Keratinocyte (primary cell): ENCODE measurements around the gene PHF14. TPM values are rescaled to one million over a fixed set of nuclear protein-coding genes. Genes with fewer than 3 reads are reported as not detected.
A peak's percentile ranks its signal among the peaks of the same experiment; 100 is the strongest.

Experiments used
- DNase-seq: peaks from one replicate; pipeline ENCODE4 v3.0.0-alpha.2; 2011; ENCODE audit warnings: low read depth, missing footprints, low spot score
- FAIRE-seq: peaks from 2 replicates; lab custom pipeline; 2011; peaks lifted over from hg19 to GRCh38; lab: Jason Lieb, UNC
- H2AFZ ChIP-seq: 2 replicates; pipeline ENCODE4 v1.6.0; 2012; ENCODE audit warnings: low read length, control low read depth, inconsistent platforms; ENCODE audit not compliant: control insufficient read depth
- H3K27ac ChIP-seq: 2 replicates; pipeline ENCODE4 v1.5.1; 2011; ENCODE audit warnings: low read length; ENCODE audit not compliant: control insufficient read depth, insufficient read depth
- H3K27me3 ChIP-seq: 3 replicates; pipeline ENCODE4 v1.6.0; 2011; ENCODE audit warnings: low read length; ENCODE audit not compliant: control insufficient read depth, insufficient read depth; ENCODE audit errors: extremely low read depth
- H3K36me3 ChIP-seq, 2 experiments: 2 replicates in 1 of 2; 3 replicates in 1 of 2; pipeline ENCODE4 v1.5.1; 2011; ENCODE audit warnings: low read length in 2 of 2, mild to moderate bottlenecking in 1 of 2; ENCODE audit not compliant: control insufficient read depth in 2 of 2, insufficient read depth in 2 of 2; ENCODE audit errors: extremely low read depth in 1 of 2
- H3K4me1 ChIP-seq: 3 replicates; pipeline ENCODE4 v1.5.1; 2011; ENCODE audit warnings: low read length; ENCODE audit not compliant: control insufficient read depth, insufficient read depth; ENCODE audit errors: extremely low read depth
- H3K4me2 ChIP-seq: 3 replicates; pipeline ENCODE4 v1.6.0; 2011; ENCODE audit warnings: low read depth, low read length; ENCODE audit not compliant: control insufficient read depth, insufficient read depth; ENCODE audit errors: extremely low read depth
- H3K4me3 ChIP-seq, 3 experiments: fragments of 200-600 bp in 1 of 3; sonication (generic) in 1 of 3; 2 replicates in 2 of 3; 3 replicates in 1 of 3; pipeline ENCODE4 v1.5.1; 2011 to 2016; ENCODE audit warnings: low read length in 3 of 3, mild to moderate bottlenecking in 3 of 3, control low read depth in 2 of 3, inconsistent platforms in 1 of 3, low read depth in 1 of 3, mixed read lengths in 1 of 3, mixed run types in 1 of 3, moderate library complexity in 1 of 3; ENCODE audit not compliant: control insufficient read depth in 2 of 3, insufficient read depth in 2 of 3; ENCODE audit errors: extremely low read depth in 1 of 3
- H3K79me2 ChIP-seq: 2 replicates; pipeline ENCODE4 v1.6.0; 2012; ENCODE audit warnings: low read length; ENCODE audit not compliant: control insufficient read depth, insufficient read depth
- H3K9ac ChIP-seq: 3 replicates; pipeline ENCODE4 v1.6.0; 2011; ENCODE audit warnings: low read length; ENCODE audit not compliant: control insufficient read depth, insufficient read depth; ENCODE audit errors: extremely low read depth
- H3K9me1 ChIP-seq: 3 replicates; pipeline ENCODE4 v1.6.0; 2011; ENCODE audit warnings: low read length; ENCODE audit not compliant: control insufficient read depth, insufficient read depth; ENCODE audit errors: extremely low read depth
- H3K9me3 ChIP-seq: 2 replicates; pipeline ENCODE4 v1.5.1; 2012; ENCODE audit warnings: low read depth, low read length; ENCODE audit not compliant: control insufficient read depth
- H4K20me1 ChIP-seq: 3 replicates; pipeline ENCODE4 v1.6.0; 2011; ENCODE audit warnings: low read length; ENCODE audit not compliant: control insufficient read depth, insufficient read depth; ENCODE audit errors: extremely low read depth
- CTCF ChIP-seq, 3 experiments: IDR thresholded peaks in 1 of 3; conservative IDR thresholded peaks in 1 of 3; optimal IDR thresholded peaks in 1 of 3; 2 replicates in 2 of 3; 3 replicates in 1 of 3; pipeline versions ENCODE3 to v1.5.1; 2011; ENCODE audit warnings: low read length in 3 of 3, mild to moderate bottlenecking in 3 of 3, moderate library complexity in 2 of 3, control low read depth in 1 of 3, inconsistent platforms in 1 of 3; ENCODE audit not compliant: insufficient read depth in 2 of 3; ENCODE audit errors: extremely low read depth in 1 of 3
- EZH2 ChIP-seq: IDR thresholded peaks from one replicate; pipeline ENCODE4 v1.6.1; 2012; ENCODE audit warnings: inconsistent platforms, mild to moderate bottlenecking, low read length, moderate library complexity
- dilution Hi-C: fragments of 300-500 bp; cut with MboI; formaldehyde crosslinking; loops from one replicate; pipeline ENCODE4 v1.7.0; 2020; ENCODE audit warnings: low sequenced_read_pairs; ENCODE audit not compliant: extremely low pct_ligation_motif_present
- polyA plus RNA-seq, 5 experiments: library from polyadenylated mRNA; depleted of rRNA in 3 of 5; stranded (reverse) in 3 of 5; stranded (forward) in 1 of 5; unstranded in 1 of 5; fragments of >200 nt; gene quantifications; 1 replicate in 1 of 5; 2 replicates in 3 of 5; 3 replicates in 1 of 5; pipeline versions ENCODE4 v1.2.1 to v1.2.3, GENCODE V29; 2011 to 2012; ENCODE audit warnings: missing spikeins in 2 of 5, low read depth in 1 of 5, low replicate concordance in 1 of 5

Gene PHF14
- polyA plus RNA-seq, 1 donor (not counting 4 experiments of a cell fraction or from before 2014, with no cell fraction given): 16.9 TPM

- Histone ChIP-seq H3K79me2 (no peaks in the 10 kb centered on the region), H3K9me1 (no peaks in the 10 kb centered on the region), H3K4me3 (no peak overlapping the region), H4K20me1 (no peaks in the 10 kb centered on the region), H2AFZ (no peak overlapping the region), H3K27ac (no peak overlapping the region), H3K36me3 (no peaks in the 10 kb centered on the region), H3K9ac (no peak overlapping the region), H3K4me2 (no peak overlapping the region), H3K9me3 (no peaks in the 10 kb centered on the region), H3K27me3 (no peaks in the 10 kb centered on the region), H3K4me1 (peaks cover 7% of the 10 kb centered on the region)
- dilution Hi-C loops: no loop called here
- no peak for TF ChIP-seq CTCF (optimal IDR thresholded peaks at IDR 0.05 in 1 of 3, IDR thresholded peaks at IDR 0.05 in 1 of 3, conservative IDR thresholded peaks at IDR 0.05 in 1 of 3; ENCODE audit: extremely low read depth in 1 of 3, insufficient read depth in 2 of 3, low read length in 3 of 3)
- no peak for TF ChIP-seq EZH2
- DNase-seq (no peak), FAIRE-seq (no peak)
Observed at GRCh38 chr7:11082121-11082520, 108.4 kb downstream of the PHF14 start.

- H3K36me3 ChIP-seq: no peaks in the 10 kb centered on the region
- no peak overlapping the region for H3K9ac ChIP-seq
- H3K27ac ChIP-seq: peak overlapping the region; percentile 1
- dilution Hi-C loops: no loop called here
- H2AFZ ChIP-seq: peak overlapping the region; percentile 4
- FAIRE-seq (peak; percentile 59), DNase-seq (no peak)
- no peaks in the 10 kb centered on the region for H3K27me3 ChIP-seq
- no peaks in the 10 kb centered on the region for H3K9me1 ChIP-seq
- no peak overlapping the region for H3K4me2 ChIP-seq
- no peak for TF ChIP-seq EZH2
- TF ChIP-seq CTCF (optimal IDR thresholded peaks at IDR 0.05 in 1 of 3, IDR thresholded peaks at IDR 0.05 in 1 of 3, conservative IDR thresholded peaks at IDR 0.05 in 1 of 3; ENCODE audit: extremely low read depth in 1 of 3, insufficient read depth in 2 of 3, low read length in 3 of 3): no peak
- no peaks in the 10 kb centered on the region for H4K20me1 ChIP-seq
- no peaks in the 10 kb centered on the region for H3K79me2 ChIP-seq
- H3K9me3 ChIP-seq: no peaks in the 10 kb centered on the region
- peaks cover 7% of the 10 kb centered on the region for H3K4me1 ChIP-seq
- no peak overlapping the region for H3K4me3 ChIP-seq
Observed at GRCh38 chr7:11082552-11083213, 109.0 kb downstream of the PHF14 start.
